HCT116 (cell line): ENCODE measurements around the gene SERAC1. TPM values are rescaled to one million over a fixed set of nuclear protein-coding genes. Genes with fewer than 3 reads are reported as not detected.

Experiments used
- ATAC-seq: fragments of 200-7000 bp; cut with Tn5 transposase; 2 replicates; pipeline ENCODE4 v1.9.1; 2020; ENCODE audit warnings: mild to moderate bottlenecking, moderate library complexity
- BruUV-seq: library from RNA; stranded (reverse); fragments of 400-500 nt; replicated peaks from 2 replicates; lab custom pipeline; 2021; lab: Mats Ljungman, UMichigan
- CTCF ChIA-PET: fragments of 300-600 bp; sonication (Branson Sonifier 250); formaldehyde crosslinking; loops from one replicate; lab custom pipeline; 2021; ENCODE audit warnings: antibody characterized with exemption; lab: Charles Lee
- POLR2A ChIA-PET: fragments of 300-600, 350-600 bp; sonication (Branson Sonifier 250); formaldehyde crosslinking; loops from one replicate; lab custom pipeline; 2021; ENCODE audit warnings: antibody characterized with exemption; lab: Charles Lee
- RAD21 ChIA-PET, 2 experiments: fragments of 300-600 bp; sonication (Branson Sonifier 250); formaldehyde crosslinking; loops; one replicate each; lab custom pipeline; 2023; ENCODE audit warnings: low total read pairs in 2 of 2; ENCODE audit not compliant: uncharacterized antibody in 2 of 2, unreplicated experiment in 2 of 2, low non-redundant PET in 1 of 2; lab: Charles Lee
- DNase-seq: peaks from one replicate; pipeline ENCODE4 v3.0.0-alpha.2; 2010; ENCODE audit warnings: low read depth, low spot score
- H2AFZ ChIP-seq: fragments of 200-600 bp; shearing (Covaris generic), sonication (generic); 2 replicates; pipeline ENCODE4 v1.6.1; 2017; ENCODE audit warnings: low read depth, mixed run types, mixed read lengths, antibody characterized with exemption, low read length; ENCODE audit not compliant: poor library complexity, severe bottlenecking
- H3K27ac ChIP-seq: 2 replicates; pipeline ENCODE4 v1.5.1; 2012; ENCODE audit warnings: low read depth, low read length
- H3K27me3 ChIP-seq: fragments of 200-600 bp; sonication (generic); 2 replicates; pipeline ENCODE4 v1.6.1; 2016; ENCODE audit warnings: mixed run types, low read length, mixed read lengths; ENCODE audit not compliant: insufficient read depth
- H3K36me3 ChIP-seq, 2 experiments: fragments of 200-500 bp in 1 of 2; fragments of 200-600 bp in 1 of 2; sonication (Bioruptor generic) in 1 of 2; sonication (generic) in 1 of 2; 2 replicates each; pipeline versions ENCODE4 v1.5.1 to v1.6.1; 2014 to 2016; ENCODE audit warnings: low read length in 2 of 2, inconsistent platforms in 1 of 2, mixed read lengths in 1 of 2, mixed run types in 1 of 2; ENCODE audit not compliant: insufficient read depth in 2 of 2, control insufficient read depth in 1 of 2
- H3K4me1 ChIP-seq, 2 experiments: fragments of 200-600 bp in 1 of 2; sonication (generic) in 1 of 2; 2 replicates each; pipeline versions ENCODE4 v1.5.1 to v1.6.1; 2012 to 2017; ENCODE audit warnings: low read length in 2 of 2, inconsistent platforms in 1 of 2, mild to moderate bottlenecking in 1 of 2, mixed read lengths in 1 of 2, mixed run types in 1 of 2, moderate library complexity in 1 of 2; ENCODE audit not compliant: insufficient read depth in 2 of 2, control insufficient read depth in 1 of 2
- H3K4me2 ChIP-seq: fragments of 200-600 bp; sonication (generic); 2 replicates; pipeline ENCODE4 v1.6.1; 2017; ENCODE audit warnings: mixed run types, low read length, mixed read lengths
- H3K4me3 ChIP-seq, 2 experiments: fragments of 200-600 bp in 1 of 2; sonication (generic) in 1 of 2; replicated peaks in 1 of 2; 2 replicates each; pipeline ENCODE4 v1.5.1; 2011 to 2016; ENCODE audit warnings: low read length in 2 of 2, control low read depth in 1 of 2, low read depth in 1 of 2, mild to moderate bottlenecking in 1 of 2, mixed read lengths in 1 of 2, mixed run types in 1 of 2
- H3K79me2 ChIP-seq: fragments of 200-600 bp; sonication (generic); 2 replicates; pipeline ENCODE4 v1.6.1; 2017; ENCODE audit warnings: mild to moderate bottlenecking, mixed run types, low read length, moderate library complexity, mixed read lengths; ENCODE audit not compliant: insufficient read depth
- H3K9ac ChIP-seq: fragments of 200-600 bp; sonication (generic); 2 replicates; pipeline ENCODE4 v1.6.1; 2016; ENCODE audit warnings: low read length, mixed read lengths
- H3K9me2 ChIP-seq: fragments of 200-600 bp; sonication (generic), shearing (Covaris generic); 2 replicates; pipeline ENCODE4 v1.6.1; 2017; ENCODE audit warnings: mixed run types, mild to moderate bottlenecking, moderate library complexity; ENCODE audit not compliant: insufficient read depth
- H3K9me3 ChIP-seq, 2 experiments: fragments of 200-500 bp in 1 of 2; fragments of 200-600 bp in 1 of 2; sonication (Bioruptor generic) in 1 of 2; sonication (generic) in 1 of 2; 2 replicates each; pipeline ENCODE4 v1.6.1; 2014 to 2017; ENCODE audit warnings: low read length in 2 of 2, mixed read lengths in 2 of 2, inconsistent platforms in 1 of 2, low read depth in 1 of 2, mild to moderate bottlenecking in 1 of 2, mixed run types in 1 of 2, moderate library complexity in 1 of 2; ENCODE audit not compliant: control insufficient read depth in 1 of 2, insufficient read depth in 1 of 2
- H4K20me1 ChIP-seq: fragments of 200-600 bp; sonication (generic), shearing (Covaris generic); 2 replicates; pipeline ENCODE4 v1.6.1; 2017; ENCODE audit warnings: mixed run types, mild to moderate bottlenecking, moderate library complexity; ENCODE audit not compliant: insufficient read depth
- EGR1 ChIP-seq: IDR thresholded peaks from 2 replicates; pipeline ENCODE4 v1.6.1; 2012; ENCODE audit warnings: low read depth
- FOSL1 ChIP-seq: IDR thresholded peaks from 2 replicates; pipeline ENCODE4 v1.6.1; 2012; ENCODE audit warnings: low read depth
- intact Hi-C: fragments of 100-400 bp; cut with micrococcal nuclease; formaldehyde crosslinking; loops from 2 replicates; pipeline ENCODE4 v1.10.0; 2022
- total RNA-seq: library from RNA; stranded (reverse); gene quantifications from one replicate; pipeline ENCODE4 v1.2.1, GENCODE V29; 2021; ENCODE audit not compliant: unreplicated experiment
- TF ChIP-seq, protein P1 (sequence below): IDR thresholded peaks from 2 replicates; pipeline ENCODE4 v1.6.1; 2012; ENCODE audit warnings: low read depth
- TF ChIP-seq, protein P2 (sequence below): IDR thresholded peaks from 2 replicates; pipeline ENCODE4 v1.6.1; 2011; ENCODE audit warnings: mild to moderate bottlenecking, low read length, moderate library complexity; ENCODE audit not compliant: insufficient replicate concordance; ENCODE audit errors: extremely low read depth

The SERAC1 gene
- total RNA-seq, 1 experiment from 2014 or later = 7.6 TPM

DNA sequence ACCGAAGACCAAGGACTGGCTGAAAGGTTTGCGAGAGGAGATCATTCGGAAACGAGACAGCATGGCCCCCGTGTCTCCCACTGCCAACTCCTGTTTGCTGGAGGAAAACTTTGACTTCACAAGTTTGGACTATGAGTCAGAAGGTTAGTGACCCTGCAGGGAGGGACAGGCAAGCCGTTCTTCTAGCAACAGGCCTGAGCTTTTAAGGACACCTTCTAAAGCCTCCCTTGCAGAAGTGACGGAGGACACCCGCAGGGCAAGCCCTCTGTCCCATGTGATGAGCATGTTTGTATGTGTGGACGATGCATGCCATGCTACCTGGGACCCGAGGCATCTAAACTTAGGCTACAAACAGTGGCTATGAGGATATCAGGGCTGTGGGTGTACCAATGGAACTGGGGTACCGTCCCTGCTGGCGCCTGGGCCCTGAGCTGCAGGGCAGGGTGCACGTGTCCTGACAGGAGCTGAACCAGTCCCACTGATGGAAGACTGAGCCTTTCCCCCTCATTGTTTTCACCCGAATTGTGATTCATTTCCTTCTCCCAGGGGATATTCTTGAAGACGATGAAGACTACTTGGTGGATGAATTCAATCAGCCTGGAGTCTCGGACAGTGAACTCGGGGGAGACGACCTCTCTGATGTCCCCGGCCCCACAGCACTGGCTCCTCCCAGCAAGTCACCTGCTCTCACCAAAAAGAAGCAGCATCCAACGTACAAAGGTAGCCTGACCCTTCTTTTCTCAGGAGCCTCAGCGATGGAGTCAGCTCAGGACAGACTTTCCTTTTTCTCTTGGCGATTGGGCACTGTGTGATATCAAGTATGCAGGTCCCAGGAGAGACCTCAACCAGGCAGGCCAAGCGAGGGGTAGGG is 84.4 kb downstream of the SERAC1 start:
- BruUV-seq = no TSS peak

DNA sequence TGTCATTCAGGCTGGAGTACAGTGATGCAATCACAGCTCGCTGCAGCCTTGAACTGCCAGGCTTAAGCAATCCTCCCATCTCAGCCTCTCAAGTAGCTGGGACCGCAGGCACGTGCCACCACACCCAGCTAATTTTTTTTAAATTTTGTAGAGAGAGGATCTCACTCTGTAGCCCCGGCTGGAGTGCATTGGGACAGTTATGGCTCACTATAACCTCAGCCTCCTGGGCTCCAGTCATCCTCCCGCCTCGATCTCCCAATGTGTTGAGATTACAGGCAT is 86.5 kb downstream of the SERAC1 start:
- H4K20me1 ChIP-seq = no peaks in the 10 kb centered on the region
- DNase-seq (no peak), ATAC-seq (no peak)
- ChIA-PET CTCF (interaction anchor here (1.0 kb wide), 1 partner anchor 9 kb away, joined by 3 read pairs; no protein-coding TSS in a partner anchor), RAD21 (no interaction called here), POLR2A (no interaction called here)
- intact Hi-C loops = no loop called here
- TF ChIP-seq FOSL1 (no peak), EGR1 (no peak)
- TF ChIP-seq, protein P1, sequence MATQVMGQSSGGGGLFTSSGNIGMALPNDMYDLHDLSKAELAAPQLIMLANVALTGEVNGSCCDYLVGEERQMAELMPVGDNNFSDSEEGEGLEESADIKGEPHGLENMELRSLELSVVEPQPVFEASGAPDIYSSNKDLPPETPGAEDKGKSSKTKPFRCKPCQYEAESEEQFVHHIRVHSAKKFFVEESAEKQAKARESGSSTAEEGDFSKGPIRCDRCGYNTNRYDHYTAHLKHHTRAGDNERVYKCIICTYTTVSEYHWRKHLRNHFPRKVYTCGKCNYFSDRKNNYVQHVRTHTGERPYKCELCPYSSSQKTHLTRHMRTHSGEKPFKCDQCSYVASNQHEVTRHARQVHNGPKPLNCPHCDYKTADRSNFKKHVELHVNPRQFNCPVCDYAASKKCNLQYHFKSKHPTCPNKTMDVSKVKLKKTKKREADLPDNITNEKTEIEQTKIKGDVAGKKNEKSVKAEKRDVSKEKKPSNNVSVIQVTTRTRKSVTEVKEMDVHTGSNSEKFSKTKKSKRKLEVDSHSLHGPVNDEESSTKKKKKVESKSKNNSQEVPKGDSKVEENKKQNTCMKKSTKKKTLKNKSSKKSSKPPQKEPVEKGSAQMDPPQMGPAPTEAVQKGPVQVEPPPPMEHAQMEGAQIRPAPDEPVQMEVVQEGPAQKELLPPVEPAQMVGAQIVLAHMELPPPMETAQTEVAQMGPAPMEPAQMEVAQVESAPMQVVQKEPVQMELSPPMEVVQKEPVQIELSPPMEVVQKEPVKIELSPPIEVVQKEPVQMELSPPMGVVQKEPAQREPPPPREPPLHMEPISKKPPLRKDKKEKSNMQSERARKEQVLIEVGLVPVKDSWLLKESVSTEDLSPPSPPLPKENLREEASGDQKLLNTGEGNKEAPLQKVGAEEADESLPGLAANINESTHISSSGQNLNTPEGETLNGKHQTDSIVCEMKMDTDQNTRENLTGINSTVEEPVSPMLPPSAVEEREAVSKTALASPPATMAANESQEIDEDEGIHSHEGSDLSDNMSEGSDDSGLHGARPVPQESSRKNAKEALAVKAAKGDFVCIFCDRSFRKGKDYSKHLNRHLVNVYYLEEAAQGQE = no peak
- no peak overlapping the region for H3K27ac ChIP-seq
- no peaks in the 10 kb centered on the region for H3K79me2 ChIP-seq
- peaks cover 17 to 29% of the 10 kb centered on the region in 2 experiments for H3K36me3 ChIP-seq
- no TSS peak for BruUV-seq
- no peaks in the 10 kb centered on the region for H3K27me3 ChIP-seq
- H3K4me1 ChIP-seq = no peaks in the 10 kb centered on the region
- H2AFZ ChIP-seq = no peak overlapping the region
- no peak overlapping the region for H3K4me3 ChIP-seq
- H3K9me2 ChIP-seq = no peaks in the 10 kb centered on the region
- H3K9me3 ChIP-seq = no peaks in the 10 kb centered on the region
- no peak overlapping the region for H3K9ac ChIP-seq
- no peak overlapping the region for H3K4me2 ChIP-seq

More for the DNA sequence above, 84.4 kb downstream of the SERAC1 start:
- no peaks in the 10 kb centered on the region for H3K79me2 ChIP-seq
- no peak overlapping the region for H2AFZ ChIP-seq
- POLR2A ChIA-PET = interaction anchor here (0.6 kb wide), 1 partner anchor 11 kb away, joined by 3 read pairs; no protein-coding TSS in a partner anchor
- no peak for DNase-seq
- no peak overlapping the region for H3K4me2 ChIP-seq
- no peaks in the 10 kb centered on the region for H3K9me2 ChIP-seq
- H3K36me3 ChIP-seq = peaks cover 12 to 23% of the 10 kb centered on the region in 2 experiments; a peak in 3 of 4 replicates
- no peak overlapping the region for H3K9ac ChIP-seq
- H3K4me3 ChIP-seq = no peak overlapping the region
- CTCF ChIA-PET = no interaction called here
- no peaks in the 10 kb centered on the region for H3K27me3 ChIP-seq
- no peaks in the 10 kb centered on the region for H3K4me1 ChIP-seq
- RAD21 ChIA-PET = no interaction called here
- no peak for ATAC-seq
- intact Hi-C loops = no loop called here
- H3K27ac ChIP-seq = no peak overlapping the region
- H4K20me1 ChIP-seq = no peaks in the 10 kb centered on the region
- H3K9me3 ChIP-seq = no peaks in the 10 kb centered on the region
- TF ChIP-seq, protein P2, sequence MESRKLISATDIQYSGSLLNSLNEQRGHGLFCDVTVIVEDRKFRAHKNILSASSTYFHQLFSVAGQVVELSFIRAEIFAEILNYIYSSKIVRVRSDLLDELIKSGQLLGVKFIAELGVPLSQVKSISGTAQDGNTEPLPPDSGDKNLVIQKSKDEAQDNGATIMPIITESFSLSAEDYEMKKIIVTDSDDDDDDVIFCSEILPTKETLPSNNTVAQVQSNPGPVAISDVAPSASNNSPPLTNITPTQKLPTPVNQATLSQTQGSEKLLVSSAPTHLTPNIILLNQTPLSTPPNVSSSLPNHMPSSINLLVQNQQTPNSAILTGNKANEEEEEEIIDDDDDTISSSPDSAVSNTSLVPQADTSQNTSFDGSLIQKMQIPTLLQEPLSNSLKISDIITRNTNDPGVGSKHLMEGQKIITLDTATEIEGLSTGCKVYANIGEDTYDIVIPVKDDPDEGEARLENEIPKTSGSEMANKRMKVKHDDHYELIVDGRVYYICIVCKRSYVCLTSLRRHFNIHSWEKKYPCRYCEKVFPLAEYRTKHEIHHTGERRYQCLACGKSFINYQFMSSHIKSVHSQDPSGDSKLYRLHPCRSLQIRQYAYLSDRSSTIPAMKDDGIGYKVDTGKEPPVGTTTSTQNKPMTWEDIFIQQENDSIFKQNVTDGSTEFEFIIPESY = no peak
